HEK293 (cell line): ENCODE results near the gene BBC3.

Experiments used
- CTCF ChIA-PET: fragments of 350-600 bp; formaldehyde crosslinking; extraction: SDS; loops from one replicate; lab custom pipeline; 2021; ENCODE audit warnings: antibody characterized with exemption; lab: Yijun Ruan, JAX
- POLR2A ChIA-PET: fragments of 300-600 bp; formaldehyde crosslinking; extraction: SDS; loops from one replicate; lab custom pipeline; 2020; ENCODE audit warnings: antibody characterized with exemption, inconsistent platforms; lab: Yijun Ruan, JAX
- H3K27ac ChIP-seq: fragments of 200-500 bp; sonication (Bioruptor generic); 2 replicates; pipeline ENCODE4 v1.5.1; 2014; ENCODE audit warnings: low read depth, low read length, control low read depth, inconsistent platforms; ENCODE audit errors: extremely low read depth
- H3K36me3 ChIP-seq, 2 experiments: fragments of 200-500 bp in 1 of 2; sonication (Bioruptor generic) in 1 of 2; 1 replicate in 1 of 2; 2 replicates in 1 of 2; pipeline ENCODE4 v1.5.1; 2014 to 2017; ENCODE audit warnings: inconsistent platforms in 2 of 2, low read length in 2 of 2; ENCODE audit not compliant: control insufficient read depth in 2 of 2, insufficient read depth in 1 of 2
- H3K4me1 ChIP-seq: fragments of 200-500 bp; sonication (Bioruptor generic); 2 replicates; pipeline ENCODE4 v1.5.1; 2014; ENCODE audit warnings: mild to moderate bottlenecking, low read length, inconsistent platforms; ENCODE audit not compliant: control insufficient read depth, insufficient read depth
- H3K4me3 ChIP-seq: 2 replicates; pipeline ENCODE4 v1.5.1; 2011; ENCODE audit warnings: low read depth, mild to moderate bottlenecking, control low read depth, low read length, moderate library complexity
- H3K9me3 ChIP-seq: fragments of 200-500 bp; sonication (Bioruptor generic); 2 replicates; pipeline ENCODE4 v1.5.1; 2014; ENCODE audit warnings: low read depth, low read length, inconsistent platforms; ENCODE audit not compliant: control insufficient read depth, insufficient read depth
- HOXC10 ChIP-seq: sonication (generic); formaldehyde crosslinking; IDR thresholded peaks from 2 replicates; pipeline ENCODE4 v1.8.1; 2023; ENCODE audit warnings: mild to moderate bottlenecking, missing genetic modification reagents
- HOXD13 ChIP-seq: sonication (generic); formaldehyde crosslinking; IDR thresholded peaks from 2 replicates; pipeline ENCODE4 v1.8.0; 2022; ENCODE audit warnings: missing genetic modification reagents, borderline replicate concordance
- KLF16 ChIP-seq: fragments of 450-650 bp; formaldehyde crosslinking; IDR thresholded peaks from 2 replicates; pipeline ENCODE4 v1.5.1; 2017; ENCODE audit warnings: missing biosample characterization, missing genetic modification characterization
- OVOL3 ChIP-seq: fragments of 450-650 bp; formaldehyde crosslinking; IDR thresholded peaks from 2 replicates; pipeline ENCODE4 v1.5.1; 2016; ENCODE audit warnings: missing biosample characterization, missing genetic modification characterization
- PBX3 ChIP-seq: sonication (generic); formaldehyde crosslinking; IDR thresholded peaks from 2 replicates; pipeline ENCODE4 v1.8.1; 2022; ENCODE audit warnings: mild to moderate bottlenecking, moderate library complexity, missing genetic modification reagents
- RBAK ChIP-seq: fragments of 450-650 bp; formaldehyde crosslinking; IDR thresholded peaks from 2 replicates; pipeline ENCODE4 v1.5.1; 2016; ENCODE audit warnings: missing biosample characterization, missing genetic modification characterization
- ZFHX2 ChIP-seq: fragments of 450-650 bp; formaldehyde crosslinking; conservative IDR thresholded peaks from 2 replicates; pipeline ENCODE4 v1.5.1; 2016; ENCODE audit warnings: missing biosample characterization, missing genetic modification characterization
- ZFP37 ChIP-seq: fragments of 450-650 bp; formaldehyde crosslinking; IDR thresholded peaks from 2 replicates; pipeline ENCODE4 v1.5.1; 2016; ENCODE audit warnings: missing biosample characterization, missing genetic modification characterization
- ZNF121 ChIP-seq: fragments of 450-650 bp; formaldehyde crosslinking; IDR thresholded peaks from 2 replicates; pipeline ENCODE4 v1.5.1; 2016; ENCODE audit warnings: missing biosample characterization, missing genetic modification characterization
- ZNF155 ChIP-seq: fragments of 450-650 bp; formaldehyde crosslinking; IDR thresholded peaks from 2 replicates; pipeline ENCODE4 v1.5.1; 2016; ENCODE audit warnings: missing biosample characterization, missing genetic modification characterization
- ZNF23 ChIP-seq: fragments of 450-650 bp; formaldehyde crosslinking; IDR thresholded peaks from 2 replicates; pipeline ENCODE4 v1.5.1; 2016; ENCODE audit warnings: missing biosample characterization, missing genetic modification characterization, borderline replicate concordance
- ZNF239 ChIP-seq: fragments of 450-650 bp; formaldehyde crosslinking; IDR thresholded peaks from 2 replicates; pipeline ENCODE4 v1.5.1; 2016; ENCODE audit warnings: missing biosample characterization, missing genetic modification characterization
- ZNF350 ChIP-seq: fragments of 450-650 bp; formaldehyde crosslinking; IDR thresholded peaks from 2 replicates; pipeline ENCODE4 v1.5.0; 2017; ENCODE audit warnings: missing biosample characterization, mild to moderate bottlenecking, missing genetic modification characterization
- ZNF433 ChIP-seq: fragments of 450-650 bp; formaldehyde crosslinking; IDR thresholded peaks from 2 replicates; pipeline ENCODE4 v1.5.1; 2016; ENCODE audit warnings: missing biosample characterization, missing genetic modification characterization, low read depth
- ZNF473 ChIP-seq: fragments of 450-650 bp; formaldehyde crosslinking; IDR thresholded peaks from 2 replicates; pipeline ENCODE4 v1.5.1; 2017; ENCODE audit warnings: missing biosample characterization, missing genetic modification characterization
- ZNF501 ChIP-seq: fragments of 450-650 bp; formaldehyde crosslinking; IDR thresholded peaks from 2 replicates; pipeline ENCODE4 v1.5.1; 2016; ENCODE audit warnings: missing biosample characterization, missing genetic modification characterization
- ZNF510 ChIP-seq: fragments of 450-650 bp; formaldehyde crosslinking; IDR thresholded peaks from 2 replicates; pipeline ENCODE4 v1.5.1; 2018; ENCODE audit warnings: mild to moderate bottlenecking, missing genetic modification characterization, missing biosample characterization; ENCODE audit not compliant: insufficient replicate concordance
- ZNF621 ChIP-seq: fragments of 450-650 bp; formaldehyde crosslinking; IDR thresholded peaks from 2 replicates; pipeline ENCODE4 v1.5.1; 2017; ENCODE audit warnings: missing biosample characterization, missing genetic modification characterization
- ZNF654 ChIP-seq: fragments of 450-650 bp; formaldehyde crosslinking; IDR thresholded peaks from 2 replicates; pipeline ENCODE4 v1.5.1; 2016; ENCODE audit warnings: low read depth, missing biosample characterization, missing genetic modification characterization
- ZNF664 ChIP-seq: fragments of 450-650 bp; formaldehyde crosslinking; IDR thresholded peaks from 2 replicates; pipeline ENCODE4 v1.5.1; 2016; ENCODE audit warnings: missing biosample characterization, missing genetic modification characterization
- ZNF791 ChIP-seq: fragments of 450-650 bp; formaldehyde crosslinking; IDR thresholded peaks from 2 replicates; pipeline ENCODE4 v1.5.1; 2016; ENCODE audit warnings: missing biosample characterization, missing genetic modification characterization

Gene BBC3

GRCh38 chr19:47179653-47180310 is 51.2 kb downstream of the BBC3 start:
- Histone ChIP-seq H3K9me3 (no peaks in the 10 kb centered on the region), H3K27ac (0 out of 2 replicates have a peak overlapping the region, but pooled peaks have one; percentile 30), H3K4me3 (no peak overlapping the region), H3K4me1 (no peaks in the 10 kb centered on the region), H3K36me3 (peaks cover 76 to 85% of the 10 kb centered on the region in 2 experiments)
- ChIA-PET CTCF (no interaction called here), POLR2A (no interaction called here)
- TF ChIP-seq ZNF791 (no peak), RBAK (no peak), ZFP37 (no peak), ZNF473 (no peak), ZNF621 (tag by site-specific recombination) (no peak), ZNF510 (no peak), KLF16 (tag by site-specific recombination) (no peak), PBX3 (CRISPR knock-in tag) (no peak), OVOL3 (tag by site-specific recombination) (no peak)

DNA sequence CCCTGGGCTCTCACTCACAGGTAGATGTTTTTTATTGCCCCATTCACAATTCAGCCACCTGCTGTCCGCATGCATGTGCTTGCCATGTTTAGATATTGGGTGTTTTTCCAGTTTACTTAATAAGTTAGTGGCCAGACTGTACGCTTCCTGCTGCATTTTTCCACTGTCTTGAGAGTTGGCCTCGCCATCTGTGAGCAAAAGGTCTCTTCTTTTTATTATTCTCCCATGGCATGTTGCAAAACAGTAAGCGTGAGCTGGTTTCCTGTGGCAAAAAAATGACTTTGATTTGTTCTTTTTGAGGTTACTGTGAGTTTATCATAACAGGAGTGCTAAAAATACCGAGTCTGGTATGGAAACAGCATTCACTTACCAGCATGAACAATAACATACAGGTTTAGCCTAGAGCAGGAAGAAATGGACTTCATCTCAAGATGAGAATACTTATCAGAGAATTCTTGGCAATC is 54.3 kb downstream of the BBC3 start:
- H3K9me3 ChIP-seq = no peaks in the 10 kb centered on the region
- no peaks in the 10 kb centered on the region for H3K4me1 ChIP-seq
- TF ChIP-seq ZNF155 (tag by site-specific recombination) (no peak), HOXC10 (CRISPR knock-in tag) (no peak), ZNF23 (tag by site-specific recombination) (no peak), HOXD13 (CRISPR knock-in tag) (no peak), ZNF239 (tag by site-specific recombination) (no peak), ZNF121 (tag by site-specific recombination) (no peak)
- POLR2A ChIA-PET = interaction anchor here (2.7 kb wide), 1 partner anchor 11 kb away, joined by 7 read pairs; no protein-coding TSS in a partner anchor
- H3K27ac ChIP-seq = no peak overlapping the region
- CTCF ChIA-PET = interaction anchor here (0.8 to 1.5 kb wide), 4 partner anchors 10 to 68 kb away, joined by 3 to 5 read pairs (median 3); no protein-coding TSS in a partner anchor
- peaks cover 72 to 88% of the 10 kb centered on the region in 2 experiments for H3K36me3 ChIP-seq
- no peak overlapping the region for H3K4me3 ChIP-seq

DNA sequence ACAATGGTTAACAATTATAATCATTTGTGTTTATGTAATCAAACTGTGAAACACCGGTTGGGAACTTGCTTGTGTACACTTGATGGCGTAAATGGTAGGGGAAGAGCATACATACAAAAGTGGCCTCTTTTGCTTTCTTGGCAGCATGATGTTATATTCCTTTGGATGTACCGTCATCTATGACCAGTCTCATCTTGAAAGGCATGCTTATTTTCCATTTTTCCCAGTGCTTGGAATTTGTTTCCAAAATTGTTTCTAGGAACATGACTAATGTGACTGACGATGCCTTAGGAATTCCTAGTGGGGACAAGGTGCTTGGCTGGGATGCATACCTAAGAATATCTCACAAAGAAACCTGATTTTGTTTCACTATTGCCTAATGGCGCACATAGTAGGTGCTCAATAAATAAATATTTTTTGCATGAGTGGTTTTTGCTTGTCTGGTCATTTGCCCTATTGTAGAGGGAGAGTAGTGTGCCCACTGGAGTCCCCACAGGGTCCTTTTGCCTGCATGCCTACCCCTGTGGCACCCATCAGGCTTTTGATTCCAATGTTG is 54.9 kb downstream of the BBC3 start:
- ChIA-PET POLR2A (no interaction called here), CTCF (no interaction called here)
- Histone ChIP-seq H3K4me1 (no peaks in the 10 kb centered on the region), H3K9me3 (no peaks in the 10 kb centered on the region), H3K4me3 (no peak overlapping the region), H3K27ac (no peak overlapping the region), H3K36me3 (peaks cover 72 to 89% of the 10 kb centered on the region in 2 experiments)
- TF ChIP-seq ZNF664 (tag by site-specific recombination) = peak; percentile 79
- no peak for TF ChIP-seq ZNF350
- no peak for TF ChIP-seq ZNF654 (tag by site-specific recombination)
- no peak for TF ChIP-seq ZFHX2 (tag by site-specific recombination)
- no peak for TF ChIP-seq ZNF501 (tag by site-specific recombination)
- TF ChIP-seq ZNF433 = no peak
